ENCODE results near the gene RBBP5.

Gene RBBP5

GRCh38 chr1:205054013-205054412, 67.8 kb downstream of the RBBP5 start:
- no peak for TF ChIP-seq CTCF (conservative IDR thresholded peaks at IDR 0.05; ENCODE audit: low read length)
- H3K4me3 ChIP-seq (ENCODE audit: low read length) = no peak overlapping the region
- DNase-seq (ENCODE audit: low read depth) = no peak

- DNase-seq (ENCODE audit: low read depth) = no peak
- no peak overlapping the region for H3K4me3 ChIP-seq (ENCODE audit: low read length)
Observed at GRCh38 chr1:205053296-205053695, 68.5 kb downstream of the RBBP5 start.

GRCh38 chr1:205052690-205053089, 69.1 kb downstream of the RBBP5 start:
- no peak for DNase-seq (ENCODE audit: low read depth)
- no peak overlapping the region for H3K4me3 ChIP-seq (ENCODE audit: low read length)
- TF ChIP-seq CTCF (conservative IDR thresholded peaks at IDR 0.05; ENCODE audit: low read length) = no peak

More at GRCh38 chr1:205053296-205053695, 68.5 kb downstream of the RBBP5 start:
- no peak for TF ChIP-seq CTCF (conservative IDR thresholded peaks at IDR 0.05; ENCODE audit: low read length)

GRCh38 chr1:205049479-205049878, 72.3 kb downstream of the RBBP5 start:
- H3K4me3 ChIP-seq (ENCODE audit: low read length) = no peak overlapping the region
- DNase-seq (ENCODE audit: low read depth) = no peak
- TF ChIP-seq CTCF (conservative IDR thresholded peaks at IDR 0.05; ENCODE audit: low read length) = no peak

DNA sequence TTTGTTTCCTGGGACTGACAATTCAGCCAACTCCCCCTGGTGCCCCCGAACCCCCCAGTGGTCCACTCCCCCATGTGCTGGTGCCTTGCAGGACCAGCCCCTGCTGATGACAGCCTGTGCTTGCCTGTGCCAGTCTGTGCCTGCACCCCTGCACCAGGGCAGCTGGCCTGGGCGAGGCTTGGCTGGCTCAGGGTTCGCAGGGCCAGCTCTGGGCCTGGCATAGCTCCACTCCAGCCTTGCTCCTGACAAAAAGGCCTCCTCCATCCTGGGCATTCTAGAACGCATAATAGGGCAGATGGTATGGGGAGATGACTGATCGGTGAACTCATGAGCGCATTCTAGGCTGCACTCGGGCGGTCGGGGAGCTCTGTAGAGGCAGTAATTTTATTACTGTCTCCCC, 73.4 kb downstream of the RBBP5 start:
- H3K4me3 ChIP-seq (ENCODE audit: low read length) = no peak overlapping the region
- no peak for TF ChIP-seq CTCF (conservative IDR thresholded peaks at IDR 0.05; ENCODE audit: low read length)
- no peak for DNase-seq (ENCODE audit: low read depth)

GRCh38 chr1:205047764-205048231, 74.0 kb downstream of the RBBP5 start:
- TF ChIP-seq CTCF (conservative IDR thresholded peaks at IDR 0.05; ENCODE audit: low read length) = no peak
- no peak for DNase-seq (ENCODE audit: low read depth)
- H3K4me3 ChIP-seq (ENCODE audit: low read length) = no peak overlapping the region

DNA sequence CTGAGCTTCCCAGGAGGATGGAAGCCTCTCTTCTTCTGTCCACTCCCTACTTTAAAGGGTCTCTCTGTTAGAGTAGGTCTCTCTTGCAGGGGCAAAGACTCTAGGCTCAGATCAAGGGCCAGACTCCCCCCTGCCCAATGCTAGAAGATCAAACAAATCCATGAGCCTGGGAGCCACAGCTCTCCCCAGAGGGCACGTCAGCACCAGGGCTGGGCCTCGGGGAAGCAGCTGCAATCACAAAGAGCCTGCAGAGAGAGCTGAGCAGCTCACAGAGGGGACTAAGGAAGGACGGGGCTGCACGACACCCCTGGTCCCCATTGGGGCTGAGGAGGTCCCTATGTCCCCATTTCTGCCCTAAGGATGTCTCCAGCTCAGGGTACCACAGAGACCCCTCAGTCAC, 74.9 kb downstream of the RBBP5 start:
- TF ChIP-seq CTCF (conservative IDR thresholded peaks at IDR 0.05; ENCODE audit: low read length) = no peak
- H3K4me3 ChIP-seq (ENCODE audit: low read length) = no peak overlapping the region

More for the DNA sequence above, 74.9 kb downstream of the RBBP5 start:
- no peak for DNase-seq (ENCODE audit: low read depth)
